ENCODE results near the gene SYNC. TPM values are rescaled to one million over a fixed set of nuclear protein-coding genes. Genes with fewer than 3 reads are reported as not detected.
"Not testable (repeated sequence)": the region's sequence is repeated elsewhere in the genome, so short reads cannot be mapped to it uniquely, and the experiment has no call there.

SYNC gene
- total RNA-seq, 2 donors from 2014 or later = not detected

DNA sequence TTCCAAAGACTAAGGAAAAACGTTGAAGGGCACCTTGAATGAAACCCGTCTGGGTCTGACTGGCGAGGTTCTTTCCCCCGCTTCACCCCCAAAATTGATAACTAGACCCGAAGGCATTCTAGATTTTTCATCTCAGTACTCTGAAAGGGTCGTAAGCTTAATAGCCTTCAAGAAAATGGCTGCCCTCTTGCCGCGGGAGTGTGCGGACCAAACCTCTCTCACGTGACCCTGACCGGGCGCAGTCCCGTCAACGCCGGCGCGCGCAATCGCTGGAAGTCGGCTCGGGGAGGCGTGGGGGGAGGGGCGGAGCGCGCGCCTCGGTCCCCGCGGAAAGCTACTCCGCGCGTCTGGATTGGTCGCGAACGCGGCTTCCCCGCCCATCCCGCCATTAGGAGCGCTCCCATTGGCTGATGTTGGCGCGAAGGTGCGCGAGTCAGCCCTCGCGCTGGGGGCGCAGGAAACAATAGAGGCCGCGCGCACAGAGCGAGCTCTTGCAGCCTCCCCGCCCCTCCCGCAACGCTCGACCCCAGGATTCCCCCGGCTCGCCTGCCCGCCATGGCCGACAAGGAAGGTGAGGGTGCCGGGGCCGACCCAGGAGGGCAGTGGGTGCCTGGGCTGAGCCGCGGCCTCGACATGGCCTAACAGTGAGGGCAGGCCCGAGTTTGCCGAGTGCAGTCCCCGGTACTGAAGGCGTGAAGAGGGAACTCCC lies 51.7 kb downstream of the SYNC start, which contains the start of gene RBBP4:
Gene RBBP4 (plus strand): TSS at position 457 of the 709 bp plus-strand sequence. CDS start 99 bp downstream, at position 556.
- H3K9me3 Mint-ChIP-seq = no peaks in the 10 kb centered on the region
- peak within 1 kb of the TSS; percentile 100 for H3K27ac Mint-ChIP-seq
- H3K27me3 Mint-ChIP-seq = no peaks in the 10 kb centered on the region
- H3K36me3 Mint-ChIP-seq (ENCODE audit: low read depth) = peaks cover 87% of the 10 kb centered on the region
- ATAC-seq (replicated peaks) = peak; percentile 89
- peaks cover 26% of the 10 kb centered on the region for H3K4me1 Mint-ChIP-seq
- peak within 1 kb of the TSS; percentile 99 for H3K4me3 Mint-ChIP-seq

DNA sequence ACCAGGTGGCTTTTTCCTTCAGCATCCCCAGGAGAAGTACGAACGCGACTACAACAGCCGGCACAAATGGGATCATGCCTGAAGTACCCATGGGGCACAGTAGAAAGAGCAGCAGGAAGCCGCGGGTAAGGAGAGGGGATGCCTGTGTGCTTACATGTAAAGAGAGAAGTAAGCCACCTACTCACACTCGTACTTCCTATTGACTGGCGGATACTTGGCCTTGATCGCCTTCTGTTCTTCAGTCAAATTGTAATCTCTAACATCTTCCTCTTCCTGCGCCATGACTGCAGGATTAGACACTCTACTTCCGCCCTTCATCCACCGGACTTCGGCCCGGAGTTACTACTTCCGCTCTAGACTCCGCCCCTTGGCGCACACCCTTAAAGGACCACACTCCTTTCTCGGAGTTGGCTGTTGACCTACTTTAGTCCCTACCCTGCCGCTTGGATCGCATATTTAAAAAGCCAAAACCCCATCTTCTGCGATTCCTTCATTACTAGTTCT lies 52.3 kb downstream of the SYNC start, which contains the start of gene ZBTB8OS:
Gene ZBTB8OS (minus strand): TSS at position 303 of the 504 bp plus-strand sequence. CDS start 21 bp downstream, at position 282.
- peak; percentile 83 for ATAC-seq (replicated peaks)
- Mint-ChIP-seq H3K36me3 (ENCODE audit: low read depth) (peaks cover 87% of the 10 kb centered on the region), H3K4me3 (peak within 1 kb of the TSS; percentile 99), H3K27me3 (no peaks in the 10 kb centered on the region), H3K9me3 (no peaks in the 10 kb centered on the region), H3K4me1 (peaks cover 21% of the 10 kb centered on the region), H3K27ac (peak within 1 kb of the TSS; percentile 100)

DNA sequence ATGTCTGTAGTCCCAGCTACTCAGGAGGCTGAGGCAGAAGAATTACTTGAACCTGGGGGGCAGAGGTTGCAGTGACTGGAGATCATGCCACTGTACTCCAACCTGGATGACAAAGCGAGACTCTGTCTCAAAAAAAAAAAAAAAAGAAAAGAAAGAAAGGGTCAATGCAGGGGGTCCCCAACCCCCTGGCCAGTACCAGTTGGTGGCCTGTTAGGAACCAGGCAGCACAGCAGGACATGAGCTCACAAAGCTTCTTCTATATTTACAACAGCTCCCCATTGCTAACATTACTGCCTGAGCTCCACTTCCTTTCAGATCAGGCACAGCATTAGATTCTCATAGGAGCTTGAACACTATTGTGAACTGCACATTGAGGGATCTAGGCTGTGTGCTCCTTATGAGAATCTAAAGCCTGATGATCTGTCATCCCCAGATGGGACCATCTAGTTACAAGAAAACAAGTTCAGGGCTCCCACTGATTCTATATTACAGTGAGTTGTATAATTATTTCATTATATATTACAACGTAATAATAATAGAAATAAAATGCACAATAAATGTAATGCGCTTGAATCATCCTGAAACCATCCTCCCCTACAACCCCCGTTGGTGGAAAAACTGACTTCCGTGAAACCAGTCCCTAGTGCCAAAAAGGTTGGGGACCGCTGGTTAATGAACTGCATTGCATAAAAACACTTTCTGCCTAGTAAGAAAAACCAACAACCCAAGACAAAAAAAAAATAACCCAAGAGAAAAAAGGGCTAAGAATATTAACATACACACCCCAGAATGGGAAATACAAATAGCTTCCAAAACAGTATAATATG lies 55.0 kb downstream of the SYNC start:
- peak overlapping the region; percentile 99 for H3K4me3 Mint-ChIP-seq
- peaks cover 11% of the 10 kb centered on the region for H3K4me1 Mint-ChIP-seq
- H3K9me3 Mint-ChIP-seq = no peaks in the 10 kb centered on the region
- peaks cover 67% of the 10 kb centered on the region for H3K36me3 Mint-ChIP-seq (ENCODE audit: low read depth)
- H3K27ac Mint-ChIP-seq = peak overlapping the region; percentile 83
- ATAC-seq (replicated peaks) = no peak
- H3K27me3 Mint-ChIP-seq = no peaks in the 10 kb centered on the region

DNA sequence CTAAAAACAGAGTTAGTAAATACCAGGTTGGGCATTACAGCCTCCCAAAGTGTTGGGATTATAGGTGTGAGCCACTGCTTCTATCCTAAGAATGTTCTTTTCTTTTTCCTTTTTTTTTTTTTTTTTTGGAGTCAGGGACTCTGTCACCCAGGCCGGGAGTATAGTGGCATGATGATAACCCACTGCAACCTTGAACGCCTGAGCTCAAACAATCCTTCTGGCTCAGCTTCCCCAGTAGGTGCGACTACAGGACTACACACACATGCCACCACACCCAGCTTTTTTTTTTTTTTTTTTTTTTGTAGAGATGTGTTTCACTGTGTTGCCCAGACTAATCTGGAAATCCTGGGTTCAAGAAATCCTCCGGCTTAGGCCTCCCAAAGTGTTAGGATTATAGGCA lies 58.1 kb downstream of the SYNC start:
- H3K36me3 Mint-ChIP-seq (ENCODE audit: low read depth) = peaks cover 57% of the 10 kb centered on the region
- ATAC-seq (replicated peaks) = no peak
- H3K27ac Mint-ChIP-seq = no peak overlapping the region
- H3K4me1 Mint-ChIP-seq = peaks cover 11% of the 10 kb centered on the region
- no peaks in the 10 kb centered on the region for H3K9me3 Mint-ChIP-seq
- H3K27me3 Mint-ChIP-seq = no peaks in the 10 kb centered on the region
- H3K4me3 Mint-ChIP-seq = no peak overlapping the region

DNA sequence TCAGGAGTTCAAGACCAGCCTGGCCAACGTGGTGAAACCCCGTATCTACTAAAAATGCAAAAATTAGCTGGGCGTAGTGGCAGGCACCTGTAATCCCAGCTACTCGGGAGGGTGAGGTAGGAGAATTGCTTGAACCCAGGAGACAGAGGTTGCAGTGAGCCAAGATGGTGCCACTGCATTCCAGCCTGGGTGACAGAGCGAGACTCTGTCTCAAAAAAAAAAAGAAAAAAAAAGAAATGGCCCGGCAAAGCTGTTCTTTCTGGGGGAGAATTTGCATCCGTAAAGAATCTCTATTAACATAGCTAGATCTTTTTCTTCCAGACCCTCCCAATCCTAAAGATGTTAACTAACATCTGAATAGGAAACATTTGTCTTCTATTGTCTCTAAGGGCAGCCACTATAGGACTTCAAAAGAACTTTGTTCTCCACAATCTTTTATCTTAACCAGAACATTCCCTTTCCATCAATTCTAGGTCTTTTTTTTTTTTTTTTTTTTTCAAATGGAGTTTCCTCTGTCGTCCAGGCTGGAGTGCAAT lies 60.2 kb downstream of the SYNC start:
- ATAC-seq (replicated peaks); H3K4me1 Mint-ChIP-seq; H3K27ac Mint-ChIP-seq; H3K9me3 Mint-ChIP-seq; H3K27me3 Mint-ChIP-seq; H3K4me3 Mint-ChIP-seq: not testable (repeated sequence)
- H3K36me3 Mint-ChIP-seq (ENCODE audit: low read depth) = peaks cover 53% of the 10 kb centered on the region

DNA sequence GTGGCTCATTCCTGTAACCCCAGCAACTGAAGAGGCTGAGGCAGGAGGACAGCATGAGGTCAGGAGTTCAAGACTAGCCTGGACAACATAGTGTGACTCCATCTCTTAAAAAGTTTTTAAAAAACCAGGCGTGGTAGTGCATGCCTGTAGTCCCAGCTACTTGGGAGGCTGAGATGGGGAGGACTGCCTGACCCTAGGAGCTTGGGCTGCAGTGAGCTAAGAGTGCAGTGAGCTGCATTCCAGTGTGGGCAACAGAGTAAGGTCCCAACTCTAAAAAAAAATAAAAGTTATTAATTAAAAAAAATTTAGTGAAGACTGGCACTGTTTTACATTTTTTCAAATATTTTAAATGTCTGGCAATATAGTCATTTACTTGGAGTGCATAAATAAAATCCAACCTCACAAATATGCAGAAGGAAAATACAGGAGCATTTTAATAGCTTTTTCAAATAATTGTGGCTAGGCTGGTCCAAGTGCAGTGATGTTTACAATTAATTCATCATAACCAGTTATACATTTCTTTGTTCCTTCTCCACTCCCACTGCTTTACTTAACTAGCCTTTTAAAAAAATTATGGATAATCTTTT lies 63.0 kb downstream of the SYNC start:
- peaks cover 12% of the 10 kb centered on the region for H3K4me1 Mint-ChIP-seq
- no peak overlapping the region for H3K4me3 Mint-ChIP-seq
- ATAC-seq (replicated peaks) = no peak

DNA sequence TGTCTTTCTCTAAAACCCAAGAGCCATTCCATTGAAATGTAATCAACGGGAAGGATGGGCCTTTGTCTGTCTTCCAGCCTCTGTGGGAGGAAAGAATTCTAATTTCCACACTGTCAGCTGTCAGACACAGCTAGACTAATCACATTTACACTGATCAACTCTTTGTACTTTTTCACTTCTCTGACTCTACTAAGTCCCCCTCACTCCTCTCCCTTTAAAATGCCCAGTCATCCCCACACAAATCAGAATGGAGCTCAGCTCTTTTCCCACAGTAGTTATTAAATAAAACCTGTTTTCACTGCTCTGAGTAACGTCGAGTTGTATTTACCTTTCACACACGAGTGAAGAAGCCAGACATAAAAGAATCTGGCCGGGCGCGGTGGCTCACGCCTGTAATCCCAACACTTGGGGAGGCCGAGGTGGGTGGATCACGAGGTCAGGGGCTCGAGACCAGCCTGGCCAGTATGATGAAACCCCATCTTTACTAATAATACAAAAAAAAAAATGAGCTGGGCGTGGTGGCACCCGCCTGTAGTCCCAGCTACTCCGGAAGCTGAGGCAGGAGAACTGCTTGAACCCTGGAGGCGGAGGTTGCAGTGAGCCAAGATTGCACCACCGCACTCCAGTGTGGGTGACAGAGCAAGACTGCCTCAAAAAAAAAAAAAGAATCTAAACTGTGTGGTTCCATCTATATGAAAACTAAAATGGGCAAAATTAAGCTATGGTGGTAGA lies 65.5 kb downstream of the SYNC start:
- Mint-ChIP-seq H3K27ac (no peak overlapping the region), H3K9me3 (no peaks in the 10 kb centered on the region), H3K27me3 (no peaks in the 10 kb centered on the region), H3K4me1 (peaks cover 17% of the 10 kb centered on the region), H3K4me3 (no peak overlapping the region), H3K36me3 (ENCODE audit: low read depth) (peaks cover 81% of the 10 kb centered on the region)
- no peak for ATAC-seq (replicated peaks)

More for the DNA sequence above, 63.0 kb downstream of the SYNC start:
- Mint-ChIP-seq H3K36me3 (ENCODE audit: low read depth) (peaks cover 66% of the 10 kb centered on the region), H3K9me3 (no peaks in the 10 kb centered on the region), H3K27ac (no peak overlapping the region), H3K27me3 (no peaks in the 10 kb centered on the region)

DNA sequence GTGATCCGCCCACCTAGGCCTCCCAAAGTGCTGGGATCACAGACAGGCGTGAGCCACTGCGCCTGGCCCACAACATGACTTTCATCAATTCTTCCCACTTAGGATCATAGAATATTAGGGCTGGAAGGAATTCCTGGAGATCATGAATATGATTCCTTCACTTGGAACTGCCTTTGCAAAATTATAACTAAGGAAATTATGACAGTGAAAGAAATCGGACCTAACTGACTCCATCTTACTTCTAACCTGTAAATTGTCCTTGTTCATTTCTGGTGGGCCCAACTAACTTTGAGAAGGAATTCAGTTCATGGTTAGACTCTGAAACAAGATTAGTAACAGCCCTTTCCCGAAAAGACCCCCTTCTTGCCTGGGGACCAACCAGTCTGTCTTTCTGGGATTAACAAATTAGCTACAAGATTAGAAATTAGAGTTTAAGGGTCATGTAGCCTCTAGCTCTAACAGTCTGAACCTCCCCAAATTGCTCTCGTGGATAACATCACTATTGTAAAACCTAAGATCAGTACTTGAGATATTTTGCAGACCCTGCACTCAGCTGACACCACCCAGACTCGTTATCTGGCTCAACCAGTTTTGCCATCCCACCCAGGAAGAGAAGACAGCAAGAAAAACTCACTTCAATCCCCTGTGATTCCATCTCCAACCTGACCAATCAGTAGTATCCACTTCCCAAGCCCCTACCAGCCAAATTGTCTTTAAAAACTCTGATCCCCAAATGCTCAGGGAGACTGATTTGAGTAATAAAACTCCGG lies 66.9 kb downstream of the SYNC start:
- Mint-ChIP-seq H3K36me3 (ENCODE audit: low read depth) (peaks cover 89% of the 10 kb centered on the region), H3K4me1 (peaks cover 17% of the 10 kb centered on the region), H3K27me3 (no peaks in the 10 kb centered on the region), H3K9me3 (no peaks in the 10 kb centered on the region), H3K4me3 (no peak overlapping the region), H3K27ac (no peak overlapping the region)
- ATAC-seq (replicated peaks) = no peak

DNA sequence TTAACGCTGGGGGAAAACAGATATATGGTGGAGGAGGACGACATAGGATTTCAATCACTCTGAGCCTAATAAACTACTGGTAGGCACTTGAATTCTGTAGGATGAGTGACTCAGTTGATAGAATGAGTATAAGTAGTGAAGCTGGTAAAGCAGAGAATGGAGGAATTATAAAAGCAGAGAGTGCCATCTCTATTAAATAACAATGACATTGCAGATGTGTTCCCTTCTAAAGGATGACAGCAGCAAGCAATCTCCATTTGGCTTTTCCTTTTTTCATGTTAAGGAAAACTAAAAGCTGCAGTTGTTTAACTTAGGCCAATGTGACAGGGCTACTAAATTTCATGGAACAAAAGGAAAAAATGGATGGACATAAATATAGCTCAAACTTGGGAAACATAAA lies 69.7 kb downstream of the SYNC start:
- Mint-ChIP-seq H3K9me3 (no peaks in the 10 kb centered on the region), H3K4me1 (peaks cover 17% of the 10 kb centered on the region), H3K27ac (no peak overlapping the region), H3K4me3 (no peak overlapping the region), H3K36me3 (ENCODE audit: low read depth) (peaks cover 96% of the 10 kb centered on the region), H3K27me3 (no peaks in the 10 kb centered on the region)
- no peak for ATAC-seq (replicated peaks)

DNA sequence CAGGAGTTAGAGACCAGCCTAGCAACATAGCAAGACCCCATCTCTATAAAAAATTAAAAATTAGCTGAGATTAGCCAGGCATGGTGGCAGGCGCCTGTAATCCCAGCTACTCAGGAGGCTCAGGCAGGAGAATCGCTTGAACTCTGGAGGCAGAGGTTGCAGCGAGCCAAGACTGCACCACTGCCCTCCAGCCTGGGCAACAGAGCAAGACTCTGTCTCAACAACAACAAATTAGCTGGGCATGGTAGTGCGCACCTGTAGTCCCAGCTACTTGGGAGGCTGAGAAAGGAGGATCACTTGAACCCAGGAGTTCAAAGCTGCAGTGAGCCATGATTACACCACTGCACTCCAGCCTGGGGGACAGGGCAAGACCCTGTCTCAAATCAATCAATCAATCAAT lies 72.4 kb downstream of the SYNC start:
- not testable (repeated sequence) for H3K9me3 Mint-ChIP-seq; H3K27me3 Mint-ChIP-seq; ATAC-seq (replicated peaks); H3K27ac Mint-ChIP-seq; H3K4me3 Mint-ChIP-seq
- Mint-ChIP-seq H3K4me1 (peaks cover 13% of the 10 kb centered on the region), H3K36me3 (ENCODE audit: low read depth) (peaks cover 93% of the 10 kb centered on the region)
